RWPE2 (cell line): ENCODE measurements around the gene IL18BP.

Experiments used
- ATAC-seq: fragments of 200-7000 bp; cut with Tn5 transposase; 3 replicates; pipeline ENCODE4 v1.9.1; 2021; ENCODE audit warnings: low read depth
- DNase-seq: peaks from one replicate; pipeline ENCODE4 v3.0.0-alpha.2; 2020; ENCODE audit warnings: low spot score
- H3K27ac ChIP-seq: fragments of 450-650 bp; 2 replicates; pipeline ENCODE4 v1.5.1; 2017; ENCODE audit warnings: mild to moderate bottlenecking; ENCODE audit not compliant: poor library complexity, severe bottlenecking
- H3K27me3 ChIP-seq: fragments of 250-450 bp; sonication (Bioruptor Pico); 2 replicates; pipeline ENCODE4 v1.5.1; 2021; ENCODE audit warnings: mild to moderate bottlenecking, moderate library complexity; ENCODE audit not compliant: insufficient read depth, poor library complexity, severe bottlenecking
- H3K36me3 ChIP-seq: fragments of 250-450 bp; sonication (Bioruptor Pico); 2 replicates; pipeline ENCODE4 v1.5.1; 2020; ENCODE audit warnings: low read depth, mild to moderate bottlenecking, moderate library complexity
- H3K4me1 ChIP-seq: fragments of 250-450 bp; sonication (Bioruptor Pico); 2 replicates; pipeline ENCODE4 v1.5.1; 2021; ENCODE audit warnings: mild to moderate bottlenecking, moderate library complexity; ENCODE audit not compliant: insufficient read depth, poor library complexity, severe bottlenecking
- H3K4me3 ChIP-seq: fragments of 250-450 bp; sonication (Bioruptor Pico); 2 replicates; pipeline ENCODE4 v1.5.1; 2021; ENCODE audit warnings: mild to moderate bottlenecking, moderate library complexity; ENCODE audit not compliant: severe bottlenecking
- H3K9me3 ChIP-seq: fragments of 250-450 bp; sonication (Bioruptor Pico); 2 replicates; pipeline ENCODE4 v1.5.1; 2021; ENCODE audit warnings: mild to moderate bottlenecking, moderate library complexity; ENCODE audit not compliant: severe bottlenecking
- TF ChIP-seq, protein P1 (sequence below): fragments of 450-650 bp; IDR thresholded peaks from one replicate; pipeline ENCODE4 v1.5.1; 2017; ENCODE audit warnings: mild to moderate bottlenecking, moderate library complexity; ENCODE audit not compliant: poor library complexity, severe bottlenecking

Gene IL18BP

DNA sequence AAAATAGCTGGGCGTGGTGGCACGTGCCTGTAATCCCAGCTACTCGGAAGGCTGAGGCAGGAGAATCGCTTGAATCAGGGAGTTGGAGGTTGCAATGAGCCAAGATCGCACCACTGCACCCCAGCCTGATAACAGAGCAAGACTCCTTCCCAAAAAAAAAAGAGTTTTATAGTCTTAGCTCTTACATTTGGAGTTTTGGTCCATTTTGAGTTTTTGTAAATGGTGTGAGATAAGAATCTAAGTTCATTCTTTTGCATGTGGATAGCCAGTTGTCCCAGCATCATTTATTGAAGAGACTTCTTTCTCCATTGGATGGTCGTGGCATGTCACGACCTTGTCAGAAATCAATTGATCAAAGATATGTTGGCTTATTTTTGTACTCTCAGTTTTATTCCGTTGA is 35.2 kb upstream of the IL18BP start:
- H3K4me3 ChIP-seq: no peak overlapping the region
- ATAC-seq (no peak), DNase-seq (no peak)
- no peak overlapping the region for H3K27ac ChIP-seq
- no peaks in the 10 kb centered on the region for H3K9me3 ChIP-seq
- TF ChIP-seq, protein P1, sequence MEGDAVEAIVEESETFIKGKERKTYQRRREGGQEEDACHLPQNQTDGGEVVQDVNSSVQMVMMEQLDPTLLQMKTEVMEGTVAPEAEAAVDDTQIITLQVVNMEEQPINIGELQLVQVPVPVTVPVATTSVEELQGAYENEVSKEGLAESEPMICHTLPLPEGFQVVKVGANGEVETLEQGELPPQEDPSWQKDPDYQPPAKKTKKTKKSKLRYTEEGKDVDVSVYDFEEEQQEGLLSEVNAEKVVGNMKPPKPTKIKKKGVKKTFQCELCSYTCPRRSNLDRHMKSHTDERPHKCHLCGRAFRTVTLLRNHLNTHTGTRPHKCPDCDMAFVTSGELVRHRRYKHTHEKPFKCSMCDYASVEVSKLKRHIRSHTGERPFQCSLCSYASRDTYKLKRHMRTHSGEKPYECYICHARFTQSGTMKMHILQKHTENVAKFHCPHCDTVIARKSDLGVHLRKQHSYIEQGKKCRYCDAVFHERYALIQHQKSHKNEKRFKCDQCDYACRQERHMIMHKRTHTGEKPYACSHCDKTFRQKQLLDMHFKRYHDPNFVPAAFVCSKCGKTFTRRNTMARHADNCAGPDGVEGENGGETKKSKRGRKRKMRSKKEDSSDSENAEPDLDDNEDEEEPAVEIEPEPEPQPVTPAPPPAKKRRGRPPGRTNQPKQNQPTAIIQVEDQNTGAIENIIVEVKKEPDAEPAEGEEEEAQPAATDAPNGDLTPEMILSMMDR: no peak
- H3K36me3 ChIP-seq: peaks cover 54% of the 10 kb centered on the region
- H3K4me1 ChIP-seq: no peaks in the 10 kb centered on the region
- no peaks in the 10 kb centered on the region for H3K27me3 ChIP-seq

DNA sequence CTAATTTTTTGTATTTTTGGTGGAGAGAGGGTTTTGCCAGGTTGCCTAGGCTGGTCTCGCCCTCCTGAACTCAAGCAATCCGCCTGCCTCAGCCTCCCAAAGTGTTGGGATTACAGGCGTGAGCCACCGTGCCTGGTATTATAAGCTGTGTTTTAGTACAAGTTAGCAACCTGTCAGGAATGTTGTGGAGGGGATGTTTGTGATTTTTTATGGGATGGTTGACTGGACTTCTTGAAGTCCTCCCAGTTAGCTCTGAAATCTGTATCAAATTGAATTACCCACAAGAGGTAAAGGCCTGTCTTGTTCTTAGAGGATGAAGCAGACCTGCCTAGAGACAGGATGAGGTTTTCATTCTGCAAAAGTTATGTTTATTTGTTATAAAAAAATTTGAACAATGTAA is 34.1 kb upstream of the IL18BP start:
- no peak overlapping the region for H3K27ac ChIP-seq
- no peaks in the 10 kb centered on the region for H3K27me3 ChIP-seq
- no peak overlapping the region for H3K4me3 ChIP-seq
- H3K4me1 ChIP-seq: no peaks in the 10 kb centered on the region
- no peak for ATAC-seq
- H3K9me3 ChIP-seq: no peaks in the 10 kb centered on the region
- H3K36me3 ChIP-seq: peaks cover 58% of the 10 kb centered on the region
- no peak for DNase-seq
- TF ChIP-seq, protein P1: no peak

GRCh38 chr11:71971680-71972079 is 27.0 kb upstream of the IL18BP start:
- Histone ChIP-seq H3K4me1 (no peaks in the 10 kb centered on the region), H3K9me3 (no peaks in the 10 kb centered on the region), H3K36me3 (peaks cover 26% of the 10 kb centered on the region), H3K4me3 (no peak overlapping the region), H3K27me3 (no peaks in the 10 kb centered on the region), H3K27ac (no peak overlapping the region)
- TF ChIP-seq, protein P1: no peak
- DNase-seq (no peak), ATAC-seq (no peak)

GRCh38 chr11:71976551-71976950 is 22.2 kb upstream of the IL18BP start:
- H3K36me3 ChIP-seq: peaks cover 14% of the 10 kb centered on the region
- H3K9me3 ChIP-seq: no peaks in the 10 kb centered on the region
- ATAC-seq (no peak), DNase-seq (no peak)
- TF ChIP-seq, protein P1: no peak
- H3K27me3 ChIP-seq: no peaks in the 10 kb centered on the region
- no peak overlapping the region for H3K4me3 ChIP-seq
- H3K27ac ChIP-seq: no peak overlapping the region
- no peaks in the 10 kb centered on the region for H3K4me1 ChIP-seq

GRCh38 chr11:71977090-71977489 is 21.6 kb upstream of the IL18BP start:
- no peak for DNase-seq
- no peak overlapping the region for H3K4me3 ChIP-seq
- H3K27me3 ChIP-seq: no peaks in the 10 kb centered on the region
- H3K27ac ChIP-seq: no peak overlapping the region
- TF ChIP-seq, protein P1: no peak
- no peak for ATAC-seq
- H3K9me3 ChIP-seq: no peaks in the 10 kb centered on the region
- H3K4me1 ChIP-seq: no peaks in the 10 kb centered on the region
- H3K36me3 ChIP-seq: peaks cover 14% of the 10 kb centered on the region
